Aorta (tissue), 5 donors: ENCODE data around the gene PSMG1. TPM values are rescaled to one million over a fixed set of nuclear protein-coding genes. Genes with fewer than 3 reads are reported as not detected.

Source experiments
- ATAC-seq: fragments of 200-7000 bp; cut with Tn5 transposase; one replicate; pipeline ENCODE4 v1.9.1; 2022; ENCODE audit warnings: moderate library complexity; ENCODE audit not compliant: low FRiP score
- DNase-seq, 2 donors: peaks; one replicate each; pipeline ENCODE4 v3.0.0-alpha.2; 2020
- H3K27ac ChIP-seq, 2 donors: one replicate each; pipeline ENCODE4 v1.5.1; 2013; ENCODE audit warnings: low read length in 2 of 2, mild to moderate bottlenecking in 2 of 2, moderate library complexity in 2 of 2, control low read depth in 1 of 2, inconsistent platforms in 1 of 2, low read depth in 1 of 2
- H3K27me3 ChIP-seq, 2 donors: one replicate each; pipeline ENCODE4 v1.6.1; 2013; ENCODE audit warnings: control low read depth in 1 of 2, low read length in 1 of 2, mild to moderate bottlenecking in 1 of 2, moderate library complexity in 1 of 2; ENCODE audit not compliant: insufficient read depth in 2 of 2, control insufficient read depth in 1 of 2
- H3K36me3 ChIP-seq, 2 donors: one replicate each; pipeline ENCODE4 v1.6.1; 2013; ENCODE audit warnings: control low read depth in 1 of 2, low read length in 1 of 2, mild to moderate bottlenecking in 1 of 2; ENCODE audit not compliant: insufficient read depth in 2 of 2, control insufficient read depth in 1 of 2
- H3K4me1 ChIP-seq, 2 donors: one replicate each; pipeline ENCODE4 v1.6.1; 2013; ENCODE audit warnings: low read length in 2 of 2, control low read depth in 1 of 2, mild to moderate bottlenecking in 1 of 2, moderate library complexity in 1 of 2; ENCODE audit not compliant: insufficient read depth in 2 of 2, control insufficient read depth in 1 of 2
- H3K4me3 ChIP-seq, 2 donors: one replicate each; pipeline ENCODE4 v1.5.1; 2013; ENCODE audit warnings: low read length in 2 of 2, control low read depth in 1 of 2, mild to moderate bottlenecking in 1 of 2
- H3K9me3 ChIP-seq: one replicate; pipeline ENCODE4 v1.6.1; 2013; ENCODE audit warnings: mild to moderate bottlenecking, low read length; ENCODE audit not compliant: control insufficient read depth
- WGBS, 2 donors: extraction: QIAGEN DNeasy Blood & Tissue Kit; methylation state at CpG; one replicate each; pipeline ENCODE4 v1.1.7; 2013; 5-methylcytosine and 5-hydroxymethylcytosine counted together
- intact Hi-C, 2 donors: fragments of 100-400 bp; cut with DNase I; formaldehyde crosslinking; loops; one replicate each; pipeline versions ENCODE4 v1.14.2 to v1.15.0; 2022
- polyA plus RNA-seq, 2 donors: library from polyadenylated mRNA; stranded (reverse); fragments of 200-250 nt; gene quantifications; one replicate each; pipeline ENCODE4 v1.2.3, GENCODE V29; 2013
- total RNA-seq, 2 donors: library from RNA; stranded (reverse); fragmentation: NEBNext Ultra II Directional; extraction: Animal tissue kit (Norgen Biotek cat#: 25700); gene quantifications; one replicate each; pipeline ENCODE4 v1.2.1, GENCODE V29; 2021
- donor health status: healthy with polysubstance abuse.
- donor health status: Bipolar disorder and iron deficiency.
- donor health status: DM: no; HTN: no; CAD: no.
- donor health status: DM: no; HTN: no; CAD: no.
- donor health status: DM: yes; HTN: yes; CAD: no.

Gene PSMG1
- total and polyA plus RNA-seq, 4 donors: 23.0 to 65.6 (median 32.2) TPM

GRCh38 chr21:39217356-39218081 is 34.3 kb upstream of the PSMG1 start:
- 90 to 92% methylated on average over 3 of the region's 3 CpGs for WGBS, 2 donors
- H3K36me3 ChIP-seq: peaks cover 0 to 6% of the 10 kb centered on the region in 2 donors
- intact Hi-C loops: no loop called here

GRCh38 chr21:39216290-39216689 is 33.0 kb upstream of the PSMG1 start:
- peaks cover 0 to 6% of the 10 kb centered on the region in 2 donors for H3K36me3 ChIP-seq
- WGBS, 2 donors: 46 to 73% methylated on average over 2 of the region's 2 CpGs
- intact Hi-C loops: no loop called here

More at GRCh38 chr21:39217356-39218081, 34.3 kb upstream of the PSMG1 start:
- no peaks in the 10 kb centered on the region for H3K9me3 ChIP-seq
- no peaks in the 10 kb centered on the region for H3K27me3 ChIP-seq
- no peak overlapping the region for H3K4me3 ChIP-seq
- no peaks in the 10 kb centered on the region for H3K4me1 ChIP-seq
- ATAC-seq (no peak), DNase-seq (no peak)
- no peak overlapping the region for H3K27ac ChIP-seq

GRCh38 chr21:39215078-39215477 is 31.8 kb upstream of the PSMG1 start:
- DNase-seq (no peak), ATAC-seq (no peak)
- Histone ChIP-seq H3K4me3 (no peak overlapping the region), H3K4me1 (no peaks in the 10 kb centered on the region), H3K27ac (no peak overlapping the region), H3K36me3 (peaks cover 0 to 4% of the 10 kb centered on the region in 2 donors), H3K9me3 (no peaks in the 10 kb centered on the region), H3K27me3 (no peaks in the 10 kb centered on the region)
- intact Hi-C loops: no loop called here
- WGBS, 2 donors: 94 to 95% methylated on average over 7 of the region's 7 CpGs

More at GRCh38 chr21:39216290-39216689, 33.0 kb upstream of the PSMG1 start:
- ATAC-seq (no peak), DNase-seq (no peak)
- Histone ChIP-seq H3K27ac (no peak overlapping the region), H3K27me3 (no peaks in the 10 kb centered on the region), H3K4me3 (no peak overlapping the region), H3K4me1 (no peaks in the 10 kb centered on the region), H3K9me3 (no peaks in the 10 kb centered on the region)

- 28 to 30% methylated on average over 2 of the region's 2 CpGs for WGBS, 2 donors
- H3K4me1 ChIP-seq: no peaks in the 10 kb centered on the region
- peaks cover 0 to 2% of the 10 kb centered on the region in 2 donors for H3K36me3 ChIP-seq
- ATAC-seq (no peak), DNase-seq (no peak)
- H3K4me3 ChIP-seq: no peak overlapping the region
- no peaks in the 10 kb centered on the region for H3K9me3 ChIP-seq
- H3K27ac ChIP-seq: no peak overlapping the region
- H3K27me3 ChIP-seq: no peaks in the 10 kb centered on the region
- intact Hi-C loops: no loop called here
Observed at GRCh38 chr21:39209334-39209688, 26.1 kb upstream of the PSMG1 start.

- intact Hi-C loops: no loop called here
- Histone ChIP-seq H3K27me3 (no peaks in the 10 kb centered on the region), H3K36me3 (peaks cover 0 to 2% of the 10 kb centered on the region in 2 donors), H3K27ac (no peak overlapping the region), H3K9me3 (no peaks in the 10 kb centered on the region), H3K4me1 (no peaks in the 10 kb centered on the region), H3K4me3 (no peak overlapping the region)
- 84 to 88% methylated on average over 6 of the region's 6 CpGs for WGBS, 2 donors
- no peak for ATAC-seq
- DNase-seq: no peak
Observed at GRCh38 chr21:39208624-39209333, 25.5 kb upstream of the PSMG1 start.

- no peak overlapping the region for H3K27ac ChIP-seq
- ATAC-seq (no peak), DNase-seq (no peak)
- no peaks in the 10 kb centered on the region for H3K9me3 ChIP-seq
- H3K4me3 ChIP-seq: no peak overlapping the region
- no peaks in the 10 kb centered on the region for H3K27me3 ChIP-seq
- H3K4me1 ChIP-seq: no peaks in the 10 kb centered on the region
- WGBS, 2 donors: 88 to 100% methylated on average over 1 of the region's 1 CpG
- peaks cover 0 to 2% of the 10 kb centered on the region in 2 donors for H3K36me3 ChIP-seq
- intact Hi-C loops: no loop called here
Observed at GRCh38 chr21:39204134-39204533, 20.9 kb upstream of the PSMG1 start.

- WGBS, 2 donors: 62 to 78% methylated on average over 2 of the region's 2 CpGs
- peaks cover 0 to 3% of the 10 kb centered on the region in 2 donors for H3K36me3 ChIP-seq
Observed at GRCh38 chr21:39198800-39199199, 15.5 kb upstream of the PSMG1 start.

GRCh38 chr21:39197448-39198233 is 14.4 kb upstream of the PSMG1 start:
- H3K4me3 ChIP-seq: no peak overlapping the region
- no peak for ATAC-seq
- DNase-seq: no peak
- WGBS, 2 donors: 80 to 88% methylated on average over 5 of the region's 5 CpGs
- no peak overlapping the region for H3K27ac ChIP-seq
- H3K4me1 ChIP-seq: no peaks in the 10 kb centered on the region
- no peaks in the 10 kb centered on the region for H3K27me3 ChIP-seq
- H3K9me3 ChIP-seq: no peaks in the 10 kb centered on the region
- intact Hi-C loops: no loop called here
- peaks cover 0 to 3% of the 10 kb centered on the region in 2 donors for H3K36me3 ChIP-seq

More at GRCh38 chr21:39198800-39199199, 15.5 kb upstream of the PSMG1 start:
- Histone ChIP-seq H3K27ac (no peak overlapping the region), H3K4me3 (no peak overlapping the region), H3K9me3 (no peaks in the 10 kb centered on the region), H3K27me3 (no peaks in the 10 kb centered on the region), H3K4me1 (no peaks in the 10 kb centered on the region)
- intact Hi-C loops: no loop called here
- DNase-seq: no peak
- ATAC-seq: no peak
